MM.1S (cell line): Measurements from ENCODE around the gene UGT2B17.
A peak's percentile ranks its signal among the peaks of the same experiment; 100 is the strongest.
"Not testable (repeated sequence)": the region's sequence is repeated elsewhere in the genome, so short reads cannot be mapped to it uniquely, and the experiment has no call there.

Experiments used
- DNase-seq: peaks from one replicate; pipeline ENCODE4 v3.0.0-alpha.2; 2015
- H2AFZ ChIP-seq: fragments of 300-600 bp; sonication (generic); 2 replicates; pipeline ENCODE4 v1.6.0; 2016; ENCODE audit warnings: antibody characterized with exemption, low read length
- H3F3A ChIP-seq: fragments of 300-600 bp; sonication (generic); 2 replicates; pipeline ENCODE4 v1.6.1; 2016; ENCODE audit warnings: mild to moderate bottlenecking, antibody characterized with exemption, low read length, moderate library complexity, mixed read lengths; ENCODE audit not compliant: insufficient read depth
- H3K27ac ChIP-seq: fragments of 300-600 bp; sonication (generic); 2 replicates; pipeline ENCODE4 v1.5.1; 2016; ENCODE audit warnings: mild to moderate bottlenecking, low read length
- H3K27me3 ChIP-seq: fragments of 300-600 bp; sonication (generic); replicated peaks from 2 replicates; pipeline ENCODE4 v1.6.0; 2016; ENCODE audit warnings: low read length; ENCODE audit not compliant: insufficient read depth
- H3K36me3 ChIP-seq: fragments of 300-600 bp; sonication (generic); replicated peaks from 2 replicates; pipeline ENCODE4 v1.6.1; 2016; ENCODE audit warnings: mild to moderate bottlenecking, low read length, mixed read lengths; ENCODE audit not compliant: insufficient read depth
- H3K4me1 ChIP-seq: fragments of 300-600 bp; sonication (generic); 2 replicates; pipeline ENCODE4 v1.6.1; 2016; ENCODE audit warnings: low read length, mixed read lengths
- H3K4me2 ChIP-seq: fragments of 300-600 bp; sonication (generic); 2 replicates; pipeline ENCODE4 v1.6.0; 2016; ENCODE audit warnings: low read depth, low read length
- H3K4me3 ChIP-seq: fragments of 300-600 bp; sonication (generic); 2 replicates; pipeline ENCODE4 v1.5.1; 2016; ENCODE audit warnings: low read length, mixed read lengths
- H3K79me2 ChIP-seq: fragments of 300-600 bp; sonication (generic); 2 replicates; pipeline ENCODE4 v1.6.1; 2016; ENCODE audit warnings: mixed run types, low read length, mixed read lengths
- H3K9ac ChIP-seq: fragments of 300-600 bp; sonication (generic); 2 replicates; pipeline ENCODE4 v1.6.1; 2016; ENCODE audit warnings: low read length, mixed read lengths
- H3K9me2 ChIP-seq: fragments of 300-600 bp; sonication (generic); replicated peaks from 2 replicates; pipeline ENCODE4 v1.6.1; 2016; ENCODE audit warnings: mild to moderate bottlenecking, low read length, mixed read lengths; ENCODE audit not compliant: insufficient read depth
- H3K9me3 ChIP-seq: fragments of 300-600 bp; sonication (generic); replicated peaks from 2 replicates; pipeline ENCODE4 v1.6.1; 2016; ENCODE audit warnings: mild to moderate bottlenecking, low read length, mixed read lengths; ENCODE audit not compliant: insufficient read depth
- H4K20me1 ChIP-seq: fragments of 300-600 bp; sonication (generic); 2 replicates; pipeline ENCODE4 v1.6.1; 2016; ENCODE audit warnings: mild to moderate bottlenecking, low read length, moderate library complexity, mixed read lengths; ENCODE audit not compliant: insufficient read depth
- EZH2 ChIP-seq: fragments of 300-600 bp; sonication (generic); optimal IDR thresholded peaks from 2 replicates; pipeline ENCODE3; 2017; ENCODE audit warnings: low read depth, mild to moderate bottlenecking, antibody characterized with exemption, low read length, mixed read lengths
- EZH2phosphoT487 ChIP-seq: fragments of 300-600 bp; sonication (generic); IDR thresholded peaks from 2 replicates; pipeline ENCODE4 v1.6.1; 2018; ENCODE audit warnings: antibody characterized with exemption, low read length
- TF ChIP-seq, protein P1 (sequence below): fragments of 300-600 bp; sonication (generic); IDR thresholded peaks from 2 replicates; pipeline ENCODE4 v1.5.1; 2016; ENCODE audit warnings: antibody characterized with exemption, low read length, mixed read lengths

UGT2B17 gene

DNA sequence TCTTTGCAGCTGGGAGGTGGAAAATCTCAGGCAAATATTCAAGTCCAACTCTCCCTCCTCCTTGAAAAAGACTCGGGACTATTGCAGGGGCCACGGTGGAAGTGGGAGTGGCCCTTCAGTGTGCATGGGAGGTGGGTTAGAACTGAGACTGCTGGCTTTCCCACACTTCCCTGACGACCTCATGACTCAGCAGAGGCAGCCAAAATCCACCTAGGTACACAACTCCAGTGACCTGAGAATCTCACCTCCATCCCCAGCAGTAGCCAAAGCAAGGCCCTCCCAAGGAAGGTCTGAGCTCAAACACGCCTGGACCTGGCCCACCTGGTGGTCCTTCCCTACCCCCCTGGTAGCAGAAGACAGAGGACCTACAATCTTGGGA, 6.2 kb upstream of the UGT2B17 start:
- no peaks in the 10 kb centered on the region for H3K9me2 ChIP-seq
- no peaks in the 10 kb centered on the region for H3K27me3 ChIP-seq
- peaks cover 7% of the 10 kb centered on the region for H3K4me1 ChIP-seq
- DNase-seq = no peak
- no peak overlapping the region for H3K4me2 ChIP-seq
- no peak overlapping the region for H3K9ac ChIP-seq
- H2AFZ ChIP-seq = no peak overlapping the region
- no peaks in the 10 kb centered on the region for H3K36me3 ChIP-seq
- no peak overlapping the region for H3K27ac ChIP-seq
- H4K20me1 ChIP-seq = no peaks in the 10 kb centered on the region
- no peak overlapping the region for H3K4me3 ChIP-seq
- H3K9me3 ChIP-seq = no peaks in the 10 kb centered on the region
- peaks cover 6% of the 10 kb centered on the region; the same call in 1 of the 2 replicates for H3K79me2 ChIP-seq
- H3F3A ChIP-seq = no peaks in the 10 kb centered on the region
- no peak for TF ChIP-seq EZH2phosphoT487
- TF ChIP-seq, protein P1, sequence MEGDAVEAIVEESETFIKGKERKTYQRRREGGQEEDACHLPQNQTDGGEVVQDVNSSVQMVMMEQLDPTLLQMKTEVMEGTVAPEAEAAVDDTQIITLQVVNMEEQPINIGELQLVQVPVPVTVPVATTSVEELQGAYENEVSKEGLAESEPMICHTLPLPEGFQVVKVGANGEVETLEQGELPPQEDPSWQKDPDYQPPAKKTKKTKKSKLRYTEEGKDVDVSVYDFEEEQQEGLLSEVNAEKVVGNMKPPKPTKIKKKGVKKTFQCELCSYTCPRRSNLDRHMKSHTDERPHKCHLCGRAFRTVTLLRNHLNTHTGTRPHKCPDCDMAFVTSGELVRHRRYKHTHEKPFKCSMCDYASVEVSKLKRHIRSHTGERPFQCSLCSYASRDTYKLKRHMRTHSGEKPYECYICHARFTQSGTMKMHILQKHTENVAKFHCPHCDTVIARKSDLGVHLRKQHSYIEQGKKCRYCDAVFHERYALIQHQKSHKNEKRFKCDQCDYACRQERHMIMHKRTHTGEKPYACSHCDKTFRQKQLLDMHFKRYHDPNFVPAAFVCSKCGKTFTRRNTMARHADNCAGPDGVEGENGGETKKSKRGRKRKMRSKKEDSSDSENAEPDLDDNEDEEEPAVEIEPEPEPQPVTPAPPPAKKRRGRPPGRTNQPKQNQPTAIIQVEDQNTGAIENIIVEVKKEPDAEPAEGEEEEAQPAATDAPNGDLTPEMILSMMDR = no peak
- TF ChIP-seq EZH2 = no peak

DNA sequence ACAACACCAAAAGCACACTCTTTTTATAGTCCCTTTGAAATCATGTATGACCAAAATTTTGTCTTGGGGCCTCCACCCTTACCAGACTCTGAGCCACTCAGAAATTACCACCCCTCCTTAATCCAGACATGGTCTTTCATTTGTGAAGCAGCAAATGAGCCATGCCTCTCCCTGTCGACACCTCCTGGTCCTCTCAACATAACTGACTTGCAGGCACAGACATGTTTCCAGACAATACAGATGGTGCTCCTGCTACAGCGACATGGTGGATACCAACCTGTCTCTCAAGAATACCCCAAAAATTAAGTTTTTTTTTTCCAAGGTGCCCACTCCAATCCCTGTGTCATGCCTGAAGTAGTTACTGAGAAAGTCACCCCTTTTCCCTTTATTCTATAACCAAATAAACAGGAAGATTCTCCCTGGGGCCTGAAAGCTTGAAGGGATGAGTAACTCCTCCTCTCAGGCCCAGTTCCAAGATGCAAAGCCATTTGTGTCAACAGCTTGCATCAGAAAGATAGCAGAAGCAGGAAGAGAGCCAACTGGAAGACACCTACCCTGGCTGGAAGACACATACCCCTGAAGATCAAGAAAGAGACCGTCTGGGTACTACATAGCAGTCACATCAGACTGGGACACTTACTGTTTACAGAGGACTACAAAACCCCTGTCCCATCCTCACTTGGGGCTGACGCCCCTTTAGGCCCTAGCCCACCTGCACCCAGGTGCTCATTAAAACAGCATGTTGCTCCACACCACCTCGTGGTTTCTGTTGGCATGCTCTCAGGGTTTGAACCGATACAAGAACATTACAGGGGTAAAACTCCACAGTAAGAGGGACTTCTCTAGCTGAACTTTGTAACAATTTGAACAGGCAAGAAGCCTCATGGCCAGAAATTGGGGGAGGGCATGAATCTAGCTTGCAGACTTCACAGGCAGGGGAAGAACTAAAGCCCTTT, 5.5 kb upstream of the UGT2B17 start:
- Histone ChIP-seq H3K27ac (no peak overlapping the region), H3K79me2 (peaks cover 10% of the 10 kb centered on the region; the same call in 1 of the 2 replicates), H3K4me1 (peaks cover 14% of the 10 kb centered on the region), H3K9me2 (no peaks in the 10 kb centered on the region), H3K9ac (no peak overlapping the region), H3F3A (peaks cover 5% of the 10 kb centered on the region; the same call in 1 of the 2 replicates), H3K27me3 (no peaks in the 10 kb centered on the region), H2AFZ (no peak overlapping the region), H3K4me3 (no peak overlapping the region), H4K20me1 (no peaks in the 10 kb centered on the region), H3K4me2 (no peak overlapping the region), H3K36me3 (no peaks in the 10 kb centered on the region), H3K9me3 (no peaks in the 10 kb centered on the region)
- DNase-seq = no peak
- no peak for TF ChIP-seq EZH2

DNA sequence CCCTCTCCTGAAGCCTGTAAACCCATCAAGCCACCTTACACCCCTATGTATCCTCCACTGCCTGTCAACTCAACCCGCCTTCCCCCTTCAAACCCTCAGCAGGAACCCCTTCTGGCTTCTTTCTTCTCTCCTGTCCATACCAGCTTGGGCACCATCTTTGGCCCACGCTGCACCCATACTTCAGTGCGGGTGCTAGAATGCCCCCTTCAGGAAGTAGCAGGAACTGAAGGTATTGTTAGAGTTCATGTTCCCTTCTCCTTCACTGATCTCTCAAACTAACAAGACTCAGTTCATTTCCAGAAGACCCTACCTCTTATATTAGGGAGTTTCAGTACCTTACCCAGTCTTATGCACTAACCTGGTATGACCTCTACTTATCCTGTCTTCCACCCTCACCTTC, 1.5 kb upstream of the UGT2B17 start:
- no peak overlapping the region for H3K9ac ChIP-seq
- TF ChIP-seq EZH2phosphoT487 = no peak
- TF ChIP-seq, protein P1 = peak; percentile 34
- H3K4me2 ChIP-seq = no peak overlapping the region
- no peaks in the 10 kb centered on the region for H3K9me2 ChIP-seq
- H3K79me2 ChIP-seq = peaks cover 30% of the 10 kb centered on the region
- no peaks in the 10 kb centered on the region for H3K9me3 ChIP-seq
- no peak overlapping the region for H2AFZ ChIP-seq
- H3K36me3 ChIP-seq = no peaks in the 10 kb centered on the region
- H4K20me1 ChIP-seq = no peaks in the 10 kb centered on the region
- peaks cover 19% of the 10 kb centered on the region for H3F3A ChIP-seq
- H3K27me3 ChIP-seq = no peaks in the 10 kb centered on the region
- H3K4me1 ChIP-seq = peaks cover 15% of the 10 kb centered on the region
- no peak overlapping the region for H3K4me3 ChIP-seq
- no peak overlapping the region for H3K27ac ChIP-seq
- no peak for DNase-seq

- H3K9me3 ChIP-seq, H3K9me2 ChIP-seq, H3K36me3 ChIP-seq, H3K4me3 ChIP-seq, H3K4me2 ChIP-seq, H3K9ac ChIP-seq, H3K27ac ChIP-seq, H4K20me1 ChIP-seq, H3K27me3 ChIP-seq: not testable (repeated sequence)
- 0 out of 2 replicates have a peak overlapping the region, but pooled peaks have one; percentile 0 for H2AFZ ChIP-seq
- peaks cover 30% of the 10 kb centered on the region for H3K79me2 ChIP-seq
- H3F3A ChIP-seq = peaks cover 19% of the 10 kb centered on the region
- H3K4me1 ChIP-seq = peaks cover 15% of the 10 kb centered on the region
- peak; percentile 56 for DNase-seq
These were observed 486 bp downstream of the UGT2B17 start for GRCh38 chr4:68575636-68576035.
